Activated CD4-positive, alpha-beta T cell treated with anti-CD3 and anti-CD28 coated beads for 36 hours (primary cell): ENCODE data around the gene LAIR2. TPM values are rescaled to one million over a fixed set of nuclear protein-coding genes. Genes with fewer than 3 reads are reported as not detected.

Source experiments
- total RNA-seq, 2 experiments: library from RNA; stranded (reverse); gene quantifications; one replicate each; pipeline ENCODE4 v1.2.3, GENCODE V29; 2021

The LAIR2 gene
- total RNA-seq, 2 experiments from 2014 or later = 3.7 to 5.1 TPM

Other genes starting within 250 kb of the LAIR2 start
- gene LILRB5, start 245.6 kb upstream of the LAIR2 start, total RNA-seq = not detected
- not detected for gene LILRB2, start 221.7 kb upstream of the LAIR2 start, total RNA-seq
- gene LILRA5, start 189.7 kb upstream of the LAIR2 start, total RNA-seq = not detected
- gene LILRA4, start 163.7 kb upstream of the LAIR2 start, total RNA-seq = not detected
- gene LAIR1, start 137.9 kb upstream of the LAIR2 start, total RNA-seq = 1 to 10 TPM; 3.5 to 4.7 TPM
- under 1 TPM; 0.19 to 0.59 TPM for gene TTYH1, start 87.4 kb upstream of the LAIR2 start, total RNA-seq
- gene LENG8, start 53.6 kb upstream of the LAIR2 start, total RNA-seq = 100 to 1,000 TPM; 156 to 221 TPM
- gene LENG9, start 39.1 kb upstream of the LAIR2 start, total RNA-seq = 1 to 10 TPM; 5.0 to 5.1 TPM
- gene CDC42EP5, start 29.5 kb upstream of the LAIR2 start, total RNA-seq = under 1 TPM in 1 of 2 experiments, not detected in 1; 0.55 TPM
- not detected for gene LILRA2, start 71.0 kb downstream of the LAIR2 start, total RNA-seq
- gene LILRA1, start 90.8 kb downstream of the LAIR2 start, total RNA-seq = not detected
- gene LILRB1, start 127.7 kb downstream of the LAIR2 start, total RNA-seq = not detected
- not detected for gene LILRB4, start 160.2 kb downstream of the LAIR2 start, total RNA-seq
- not detected for gene KIR3DL3, start 221.6 kb downstream of the LAIR2 start, total RNA-seq
- not detected for gene KIR2DL3, start 235.7 kb downstream of the LAIR2 start, total RNA-seq